Neutrophil (primary cell): ENCODE measurements around the gene MEF2C.

Source experiments
- H3K27ac ChIP-seq: fragments of 200-600 bp; sonication (generic); 2 replicates; pipeline ENCODE4 v1.5.1; 2016; ENCODE audit warnings: mild to moderate bottlenecking, moderate library complexity
- H3K27me3 ChIP-seq: fragments of 200-600 bp; sonication (generic); 2 replicates; pipeline ENCODE4 v1.6.0; 2016; ENCODE audit warnings: mild to moderate bottlenecking
- H3K36me3 ChIP-seq: fragments of 200-600 bp; sonication (generic); 2 replicates; pipeline ENCODE4 v1.5.1; 2017
- H3K4me1 ChIP-seq, 2 experiments: fragments of 200-600 bp in 1 of 2; sonication (generic) in 1 of 2; 1 replicate in 1 of 2; 2 replicates in 1 of 2; pipeline versions ENCODE4 v1.5.1 to v1.6.1; 2013 to 2016; ENCODE audit warnings: low read depth in 1 of 2, low read length in 1 of 2, mild to moderate bottlenecking in 1 of 2, moderate library complexity in 1 of 2; ENCODE audit not compliant: control insufficient read depth in 1 of 2, insufficient read depth in 1 of 2
- H3K4me3 ChIP-seq, 2 experiments: fragments of 200-600 bp in 1 of 2; sonication (generic) in 1 of 2; 1 replicate in 1 of 2; 2 replicates in 1 of 2; pipeline ENCODE4 v1.5.1; 2013 to 2016; ENCODE audit warnings: low read depth in 1 of 2, low read length in 1 of 2, mild to moderate bottlenecking in 1 of 2, moderate library complexity in 1 of 2
- H3K9me3 ChIP-seq: fragments of 200-600 bp; sonication (generic); 2 replicates; pipeline ENCODE4 v1.5.1; 2016
- TF ChIP-seq, protein P1 (sequence below): fragments of 200-600 bp; sonication (generic); IDR thresholded peaks from 2 replicates; pipeline ENCODE4 v1.5.1; 2016; ENCODE audit warnings: antibody characterized with exemption

Gene MEF2C

DNA sequence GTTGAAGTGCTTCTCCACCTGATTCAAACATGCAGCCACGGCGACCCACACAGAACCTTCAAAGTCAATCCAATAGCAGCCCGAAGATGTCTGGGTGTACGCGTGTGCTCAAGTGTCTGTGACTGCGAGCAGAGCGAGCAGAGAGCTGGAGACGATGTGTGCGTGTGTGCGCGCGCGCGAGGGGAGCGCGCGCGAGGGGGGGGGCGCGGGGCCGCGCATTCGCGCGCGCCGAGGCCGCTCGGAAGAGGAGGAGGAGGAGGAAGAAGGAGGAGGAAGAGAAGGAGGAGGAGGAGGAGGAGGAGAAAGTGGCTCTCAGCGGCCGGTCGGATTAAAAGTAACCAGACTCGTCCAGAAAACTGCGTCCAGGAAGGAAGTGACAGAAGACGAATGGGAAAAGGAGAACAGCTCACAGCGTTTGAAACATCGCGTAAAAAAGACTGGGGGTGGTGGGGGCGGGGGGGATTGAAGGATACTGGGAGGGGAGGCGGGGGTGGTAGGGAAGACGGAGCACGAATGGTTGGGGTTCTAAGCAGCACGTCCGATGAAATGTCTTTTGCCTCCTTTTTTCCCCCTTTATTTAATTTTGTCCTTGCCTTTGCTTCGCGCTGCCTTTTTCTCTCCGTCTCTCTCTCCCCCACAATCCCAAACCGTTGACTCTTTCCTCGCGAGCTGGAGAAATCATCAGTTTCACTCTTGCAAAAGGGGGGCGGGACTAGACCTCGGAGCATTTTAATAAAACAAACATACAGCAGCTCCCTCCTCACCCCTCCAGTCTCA, at the start of gene MEF2C:
Gene MEF2C (minus strand): TSS at position 126 of the 777 bp plus-strand sequence. CDS start 59,396 bp downstream, outside the sequence.
- H3K27ac ChIP-seq = peak within 1 kb of the TSS; percentile 69

DNA sequence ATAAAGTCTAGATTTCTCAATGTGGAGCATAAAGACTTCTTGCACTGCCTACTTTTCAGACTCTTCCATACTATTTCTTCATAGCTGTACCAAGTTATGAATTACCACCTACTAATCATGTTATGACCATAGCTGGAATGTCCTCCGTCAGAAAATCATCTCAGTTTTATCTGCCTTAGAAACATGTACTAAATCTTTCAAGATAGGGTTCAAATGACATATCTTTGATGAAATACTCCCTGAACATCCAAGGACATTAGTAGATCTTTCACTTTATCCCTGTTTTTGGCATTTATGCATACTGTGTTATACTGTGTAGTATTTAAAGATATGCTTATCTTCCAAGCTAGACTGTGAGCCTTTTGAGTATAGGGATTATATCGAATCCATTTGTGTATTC, 49.6 kb upstream of the MEF2C start:
- H3K9me3 ChIP-seq = no peaks in the 10 kb centered on the region
- TF ChIP-seq, protein P1, sequence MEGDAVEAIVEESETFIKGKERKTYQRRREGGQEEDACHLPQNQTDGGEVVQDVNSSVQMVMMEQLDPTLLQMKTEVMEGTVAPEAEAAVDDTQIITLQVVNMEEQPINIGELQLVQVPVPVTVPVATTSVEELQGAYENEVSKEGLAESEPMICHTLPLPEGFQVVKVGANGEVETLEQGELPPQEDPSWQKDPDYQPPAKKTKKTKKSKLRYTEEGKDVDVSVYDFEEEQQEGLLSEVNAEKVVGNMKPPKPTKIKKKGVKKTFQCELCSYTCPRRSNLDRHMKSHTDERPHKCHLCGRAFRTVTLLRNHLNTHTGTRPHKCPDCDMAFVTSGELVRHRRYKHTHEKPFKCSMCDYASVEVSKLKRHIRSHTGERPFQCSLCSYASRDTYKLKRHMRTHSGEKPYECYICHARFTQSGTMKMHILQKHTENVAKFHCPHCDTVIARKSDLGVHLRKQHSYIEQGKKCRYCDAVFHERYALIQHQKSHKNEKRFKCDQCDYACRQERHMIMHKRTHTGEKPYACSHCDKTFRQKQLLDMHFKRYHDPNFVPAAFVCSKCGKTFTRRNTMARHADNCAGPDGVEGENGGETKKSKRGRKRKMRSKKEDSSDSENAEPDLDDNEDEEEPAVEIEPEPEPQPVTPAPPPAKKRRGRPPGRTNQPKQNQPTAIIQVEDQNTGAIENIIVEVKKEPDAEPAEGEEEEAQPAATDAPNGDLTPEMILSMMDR = no peak
- H3K4me1 ChIP-seq = no peaks in the 10 kb centered on the region
- H3K4me3 ChIP-seq = no peak overlapping the region
- no peaks in the 10 kb centered on the region for H3K27me3 ChIP-seq
- H3K27ac ChIP-seq = no peak overlapping the region
- H3K36me3 ChIP-seq = no peaks in the 10 kb centered on the region

More for the DNA sequence above, at the start of gene MEF2C:
- peaks cover 72% of the 10 kb centered on the region for H3K27me3 ChIP-seq
- TF ChIP-seq, protein P1 = no peak
- no peaks in the 10 kb centered on the region for H3K9me3 ChIP-seq
- H3K36me3 ChIP-seq = no peaks in the 10 kb centered on the region
- H3K4me3 ChIP-seq = peak within 1 kb of the TSS; percentile 69 to 86
- H3K4me1 ChIP-seq = peaks cover 31 to 36% of the 10 kb centered on the region in 2 experiments

DNA sequence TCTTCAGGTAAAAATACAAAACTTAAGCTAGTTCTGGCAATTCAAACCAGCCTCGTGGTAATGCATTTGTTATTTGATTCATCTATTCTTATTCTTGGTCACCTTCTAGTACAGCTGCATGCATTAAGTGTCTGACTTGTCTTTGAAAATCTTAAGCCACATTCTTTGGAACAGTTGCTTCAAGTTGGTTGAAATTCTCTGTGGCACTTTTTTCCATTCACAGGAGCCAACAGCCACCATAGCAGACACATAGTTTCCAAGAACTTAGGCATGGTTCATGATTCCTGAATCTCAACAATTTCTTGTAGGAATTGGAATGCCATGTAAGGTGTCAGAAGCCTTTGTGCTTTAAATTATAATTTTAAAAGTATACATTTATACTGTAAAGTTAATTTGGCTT, 47.4 kb upstream of the MEF2C start:
- Histone ChIP-seq H3K27me3 (no peaks in the 10 kb centered on the region), H3K4me3 (no peak overlapping the region), H3K4me1 (no peaks in the 10 kb centered on the region), H3K36me3 (no peaks in the 10 kb centered on the region), H3K27ac (no peak overlapping the region), H3K9me3 (no peaks in the 10 kb centered on the region)
- TF ChIP-seq, protein P1 = no peak

DNA sequence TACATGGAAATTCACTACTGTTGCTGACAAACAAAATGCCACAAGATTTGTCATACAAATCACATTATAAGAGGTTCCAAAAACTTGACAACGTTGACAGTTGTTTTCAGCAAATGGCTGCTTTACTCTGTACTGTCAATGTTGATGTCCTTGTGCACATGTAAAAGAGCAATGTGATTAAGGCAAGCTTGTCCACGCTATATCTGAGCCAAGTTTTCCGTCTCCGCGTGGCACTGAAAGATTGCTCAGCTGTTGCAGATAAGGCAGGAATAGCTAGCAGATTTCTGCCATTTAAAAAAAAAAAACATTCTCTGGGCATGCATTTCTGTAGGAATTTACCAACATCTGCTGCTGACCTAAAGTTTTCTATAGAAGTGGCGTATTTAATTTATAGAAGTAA, 46.4 kb upstream of the MEF2C start:
- H3K9me3 ChIP-seq = no peaks in the 10 kb centered on the region
- no peaks in the 10 kb centered on the region for H3K4me1 ChIP-seq
- H3K27ac ChIP-seq = no peak overlapping the region
- H3K36me3 ChIP-seq = no peaks in the 10 kb centered on the region
- TF ChIP-seq, protein P1 = no peak
- no peaks in the 10 kb centered on the region for H3K27me3 ChIP-seq
- H3K4me3 ChIP-seq = no peak overlapping the region

DNA sequence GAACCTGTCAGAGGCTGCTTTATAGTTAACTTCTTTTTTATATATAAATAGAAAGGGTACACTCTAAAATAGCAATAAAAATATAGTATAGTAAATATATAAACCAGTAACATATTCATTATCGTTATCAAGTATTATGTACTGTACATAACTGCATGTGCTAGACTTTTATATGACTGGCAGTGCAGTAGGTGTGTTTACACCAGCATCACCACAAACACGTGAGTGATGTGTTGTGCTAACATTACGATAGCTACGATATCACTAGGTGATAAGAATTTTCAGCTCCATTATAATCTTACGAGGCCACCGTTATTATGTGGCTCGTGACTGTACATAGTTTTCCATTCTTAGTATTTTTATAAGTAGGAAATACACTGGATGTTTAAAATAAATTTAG, 43.8 kb upstream of the MEF2C start:
- Histone ChIP-seq H3K27me3 (no peaks in the 10 kb centered on the region), H3K4me3 (no peak overlapping the region), H3K36me3 (no peaks in the 10 kb centered on the region), H3K4me1 (no peaks in the 10 kb centered on the region), H3K9me3 (no peaks in the 10 kb centered on the region), H3K27ac (no peak overlapping the region)
- TF ChIP-seq, protein P1 = no peak
